Measurements from ENCODE around the gene ABCC6. TPM values are rescaled to one million over a fixed set of nuclear protein-coding genes. Genes with fewer than 3 reads are reported as not detected.
A peak's percentile ranks its signal among the peaks of the same experiment; 100 is the strongest.
"Not testable (repeated sequence)": the region's sequence is repeated elsewhere in the genome, so short reads cannot be mapped to it uniquely, and the experiment has no call there.

ABCC6 gene
- total RNA-seq, 3 donors from 2014 or later: not detected

- not testable (repeated sequence) for H3K4me3 Mint-ChIP-seq; ATAC-seq; H3K9me3 Mint-ChIP-seq; H3K4me1 Mint-ChIP-seq (ENCODE audit: low read depth); H3K27me3 Mint-ChIP-seq (ENCODE audit: low read depth); H3K36me3 Mint-ChIP-seq (ENCODE audit: insufficient read depth); DNase-seq
Measured at GRCh38 chr16:16207097-16207786, 16.1 kb downstream of the ABCC6 start.

- H3K27me3 Mint-ChIP-seq (ENCODE audit: low read depth); DNase-seq; H3K9me3 Mint-ChIP-seq; H3K4me1 Mint-ChIP-seq (ENCODE audit: low read depth); H3K36me3 Mint-ChIP-seq (ENCODE audit: insufficient read depth); ATAC-seq; H3K4me3 Mint-ChIP-seq: not testable (repeated sequence)
Measured at GRCh38 chr16:16205864-16206263, 17.4 kb downstream of the ABCC6 start.

DNA sequence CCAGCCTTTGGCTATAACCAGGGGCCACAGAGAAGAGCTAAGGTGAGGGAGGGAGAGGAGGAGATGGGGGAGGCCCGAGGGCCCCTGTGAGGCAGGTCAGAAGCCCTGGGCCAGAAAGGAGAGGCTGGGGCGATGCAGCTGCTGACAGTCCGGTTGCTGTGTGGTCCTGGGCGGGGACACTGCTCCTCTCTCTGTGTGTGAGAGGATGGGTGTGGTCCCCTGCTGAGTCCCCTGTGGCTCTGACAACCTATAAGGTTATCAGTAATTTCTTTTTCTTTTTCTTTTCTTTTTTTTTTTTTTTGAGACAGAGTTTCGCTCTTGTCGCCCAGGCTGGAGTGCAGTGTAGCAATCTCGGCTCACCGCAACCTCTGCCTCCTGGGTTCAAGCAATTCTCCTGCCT is 18.7 kb downstream of the ABCC6 start:
- ATAC-seq; H3K9me3 Mint-ChIP-seq; DNase-seq; H3K36me3 Mint-ChIP-seq (ENCODE audit: insufficient read depth); H3K4me3 Mint-ChIP-seq; H3K4me1 Mint-ChIP-seq (ENCODE audit: low read depth); H3K27me3 Mint-ChIP-seq (ENCODE audit: low read depth): not testable (repeated sequence)

GRCh38 chr16:16203494-16203893 is 19.8 kb downstream of the ABCC6 start:
- DNase-seq; H3K9me3 Mint-ChIP-seq; H3K4me3 Mint-ChIP-seq; H3K4me1 Mint-ChIP-seq (ENCODE audit: low read depth); H3K36me3 Mint-ChIP-seq (ENCODE audit: insufficient read depth); H3K27me3 Mint-ChIP-seq (ENCODE audit: low read depth); ATAC-seq: not testable (repeated sequence)

- H3K36me3 Mint-ChIP-seq (ENCODE audit: insufficient read depth); H3K4me1 Mint-ChIP-seq (ENCODE audit: low read depth); DNase-seq; H3K27me3 Mint-ChIP-seq (ENCODE audit: low read depth); H3K9me3 Mint-ChIP-seq; H3K4me3 Mint-ChIP-seq: not testable (repeated sequence)
- peak; percentile 58 to 62 for ATAC-seq
Measured at GRCh38 chr16:16202400-16203143, 20.7 kb downstream of the ABCC6 start.

DNA sequence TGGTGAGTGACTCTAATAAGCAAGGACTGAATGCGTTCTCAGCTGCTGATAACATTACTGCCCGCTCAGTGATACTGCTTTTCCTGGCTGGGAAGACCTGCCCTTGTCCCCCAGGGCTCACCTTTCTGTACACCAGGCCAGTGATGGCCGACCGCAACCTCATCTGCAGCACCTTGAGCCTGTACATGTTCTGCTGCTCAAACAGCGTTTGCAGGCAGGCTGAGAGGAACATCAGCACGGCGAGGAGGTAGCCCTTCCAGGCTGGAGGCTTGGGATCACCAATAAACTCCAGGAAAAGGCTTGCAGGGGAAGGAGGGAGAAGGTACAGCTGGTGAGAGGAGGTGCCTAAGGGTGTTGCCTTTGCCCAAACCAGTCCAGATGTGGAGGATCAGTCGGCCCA is 21.4 kb downstream of the ABCC6 start:
- H3K9me3 Mint-ChIP-seq: not testable (repeated sequence)

DNA sequence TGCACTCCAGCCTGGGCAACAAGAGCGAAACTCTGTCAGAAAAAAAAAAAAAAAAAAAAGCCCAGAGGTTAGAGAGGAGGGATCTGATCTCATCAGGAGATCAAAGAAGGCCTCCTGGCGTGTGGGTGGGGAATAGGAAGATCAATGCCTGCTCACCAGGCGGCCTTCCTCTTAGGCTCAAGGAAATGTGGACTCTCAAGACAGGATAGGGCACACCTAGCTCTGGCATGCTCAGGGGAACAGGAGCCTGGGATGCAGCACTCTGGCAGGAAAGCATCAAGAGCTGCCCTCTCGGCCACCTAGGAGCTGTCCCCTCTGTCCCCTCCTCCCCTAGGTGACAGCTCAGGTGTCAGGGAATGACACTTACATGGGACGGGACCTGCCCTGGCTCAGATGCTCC is 22.9 kb downstream of the ABCC6 start:
- not testable (repeated sequence) for H3K4me3 Mint-ChIP-seq; H3K9me3 Mint-ChIP-seq; H3K27me3 Mint-ChIP-seq (ENCODE audit: low read depth); ATAC-seq; H3K4me1 Mint-ChIP-seq (ENCODE audit: low read depth); DNase-seq; H3K36me3 Mint-ChIP-seq (ENCODE audit: insufficient read depth)

More for the DNA sequence above, 21.4 kb downstream of the ABCC6 start:
- DNase-seq; H3K27me3 Mint-ChIP-seq (ENCODE audit: low read depth); ATAC-seq; H3K4me3 Mint-ChIP-seq; H3K36me3 Mint-ChIP-seq (ENCODE audit: insufficient read depth); H3K4me1 Mint-ChIP-seq (ENCODE audit: low read depth): not testable (repeated sequence)

DNA sequence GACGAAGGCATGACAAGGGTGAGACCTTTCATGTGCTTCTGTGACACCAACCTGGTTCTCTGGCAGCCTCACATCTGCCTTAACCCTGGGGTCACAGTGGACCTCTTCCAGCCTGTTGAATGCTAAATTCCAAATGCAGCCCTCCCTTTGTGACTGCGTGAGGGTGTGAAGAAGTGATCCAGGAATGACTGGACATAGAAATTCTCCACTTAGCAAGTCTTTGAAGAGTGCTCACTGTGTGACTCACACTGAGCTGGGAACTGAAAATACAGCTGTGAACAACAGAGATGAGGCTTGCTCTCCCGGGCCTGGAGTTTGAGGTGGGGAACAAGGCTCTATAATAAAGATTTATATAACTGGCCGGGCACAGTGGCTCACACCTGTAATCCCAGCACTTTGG is 23.9 kb downstream of the ABCC6 start:
- not testable (repeated sequence) for DNase-seq; H3K4me1 Mint-ChIP-seq (ENCODE audit: low read depth); H3K36me3 Mint-ChIP-seq (ENCODE audit: insufficient read depth); H3K27me3 Mint-ChIP-seq (ENCODE audit: low read depth); H3K9me3 Mint-ChIP-seq; H3K4me3 Mint-ChIP-seq
- ATAC-seq: peak in 1 of 2 donors; percentile 59

GRCh38 chr16:16197966-16198365 is 25.3 kb downstream of the ABCC6 start:
- peaks cover 4% of the 10 kb centered on the region for H3K27me3 Mint-ChIP-seq (ENCODE audit: low read depth)
- peaks cover 2% of the 10 kb centered on the region for H3K4me1 Mint-ChIP-seq (ENCODE audit: low read depth)
- DNase-seq (no peak), ATAC-seq (no peak)
- no peaks in the 10 kb centered on the region for H3K9me3 Mint-ChIP-seq
- no peak overlapping the region for H3K4me3 Mint-ChIP-seq
- H3K36me3 Mint-ChIP-seq (ENCODE audit: insufficient read depth): no peaks in the 10 kb centered on the region

- Mint-ChIP-seq H3K4me1 (ENCODE audit: low read depth) (peaks cover 2% of the 10 kb centered on the region), H3K36me3 (ENCODE audit: insufficient read depth) (no peaks in the 10 kb centered on the region), H3K9me3 (no peaks in the 10 kb centered on the region), H3K4me3 (no peak overlapping the region), H3K27me3 (ENCODE audit: low read depth) (peaks cover 5% of the 10 kb centered on the region)
- ATAC-seq (no peak), DNase-seq (no peak)
Measured at GRCh38 chr16:16197331-16197730, 26.0 kb downstream of the ABCC6 start.

DNA sequence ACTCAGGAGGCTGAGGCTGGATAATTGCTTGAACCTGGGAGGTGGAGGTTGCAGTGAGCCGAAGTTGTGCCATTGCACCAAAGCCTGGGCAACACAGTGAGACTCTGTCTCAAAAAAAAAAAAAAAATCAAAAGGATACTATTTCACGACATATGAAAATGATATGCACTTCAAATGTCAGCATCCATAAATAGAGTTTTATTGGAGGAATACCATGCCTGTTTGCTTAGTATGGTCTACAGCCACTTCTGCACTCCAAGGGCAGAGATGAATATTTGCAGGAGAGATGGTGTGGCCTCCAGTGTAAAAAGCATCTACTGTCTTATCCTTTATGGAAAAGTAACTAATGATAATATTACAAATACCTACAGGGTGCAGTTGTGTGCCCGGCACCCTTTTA is 27.2 kb downstream of the ABCC6 start:
- Mint-ChIP-seq H3K36me3 (ENCODE audit: insufficient read depth) (no peaks in the 10 kb centered on the region), H3K9me3 (no peaks in the 10 kb centered on the region), H3K4me3 (no peak overlapping the region), H3K4me1 (ENCODE audit: low read depth) (peaks cover 2% of the 10 kb centered on the region), H3K27me3 (ENCODE audit: low read depth) (peaks cover 7% of the 10 kb centered on the region)
- DNase-seq (no peak), ATAC-seq (no peak)

DNA sequence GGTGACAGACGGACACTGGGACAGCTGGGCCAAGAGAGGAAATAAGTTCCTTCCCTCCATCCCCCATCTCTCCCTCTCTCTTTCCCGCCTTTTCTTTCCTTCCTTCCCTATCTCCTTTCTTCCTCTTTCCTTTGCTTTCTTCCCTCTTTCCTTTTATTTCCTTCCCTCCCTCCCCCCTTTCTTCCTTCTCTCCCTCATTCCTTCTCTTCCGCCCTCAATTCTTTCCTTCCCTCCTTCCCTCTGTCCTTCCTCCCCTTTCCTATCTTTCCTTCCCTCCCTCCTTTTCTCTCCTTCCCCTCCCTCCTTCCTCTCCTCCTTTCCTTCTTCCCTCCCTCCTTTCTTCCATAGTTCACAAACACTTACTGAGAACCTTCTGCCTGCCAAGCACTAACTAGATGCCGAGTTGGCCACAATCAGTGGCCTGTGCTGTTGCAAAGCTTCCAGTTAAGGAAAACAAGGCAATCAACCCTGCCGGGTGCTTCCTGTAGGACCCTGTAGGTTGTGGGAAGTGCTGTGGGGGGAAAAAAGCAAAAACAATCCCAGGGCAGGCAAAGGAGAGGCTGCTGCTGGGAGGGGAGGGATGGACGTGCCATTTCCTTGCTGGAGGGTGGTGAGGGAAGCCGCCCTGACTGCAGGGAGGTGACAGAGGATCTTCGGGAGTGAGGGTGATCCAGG is 31.7 kb downstream of the ABCC6 start:
- DNase-seq: no peak
- no peak for ATAC-seq
- Mint-ChIP-seq H3K36me3 (ENCODE audit: insufficient read depth) (no peaks in the 10 kb centered on the region), H3K4me1 (ENCODE audit: low read depth) (no peaks in the 10 kb centered on the region), H3K9me3 (no peaks in the 10 kb centered on the region), H3K4me3 (no peak overlapping the region), H3K27me3 (ENCODE audit: low read depth) (peaks cover 7% of the 10 kb centered on the region)

- not testable (repeated sequence) for H3K4me1 Mint-ChIP-seq (ENCODE audit: low read depth); ATAC-seq; H3K4me3 Mint-ChIP-seq; H3K27me3 Mint-ChIP-seq (ENCODE audit: low read depth); DNase-seq; H3K9me3 Mint-ChIP-seq; H3K36me3 Mint-ChIP-seq (ENCODE audit: insufficient read depth)
Measured at GRCh38 chr16:16190966-16191365, 32.3 kb downstream of the ABCC6 start.

DNA sequence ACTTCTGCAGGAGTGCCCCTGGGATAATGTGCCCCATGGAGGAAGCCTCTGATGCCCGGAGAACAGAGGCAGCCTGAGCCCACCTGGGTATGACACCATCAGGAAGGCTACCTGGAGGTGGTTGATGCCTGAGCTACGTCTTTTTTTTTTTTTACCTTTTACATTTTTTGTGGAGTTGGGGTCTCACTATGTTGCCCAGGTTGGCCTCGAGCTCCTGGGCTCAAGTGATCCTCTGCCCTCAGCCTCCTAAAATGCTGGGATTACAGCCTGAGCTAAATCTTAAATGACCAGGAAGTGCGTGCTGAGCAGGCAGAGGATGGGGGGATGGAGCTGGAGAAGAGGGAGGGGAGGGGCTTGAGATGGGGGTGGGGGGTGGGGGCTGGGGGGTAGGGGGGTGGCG is 32.7 kb downstream of the ABCC6 start:
- Mint-ChIP-seq H3K27me3 (ENCODE audit: low read depth) (peaks cover 5% of the 10 kb centered on the region), H3K9me3 (no peaks in the 10 kb centered on the region), H3K4me3 (no peak overlapping the region), H3K4me1 (ENCODE audit: low read depth) (no peaks in the 10 kb centered on the region), H3K36me3 (ENCODE audit: insufficient read depth) (no peaks in the 10 kb centered on the region)
- DNase-seq: no peak
- no peak for ATAC-seq

- H3K27me3 Mint-ChIP-seq (ENCODE audit: low read depth): peaks cover 3% of the 10 kb centered on the region
- H3K4me3 Mint-ChIP-seq: no peak overlapping the region
- no peaks in the 10 kb centered on the region for H3K9me3 Mint-ChIP-seq
- H3K36me3 Mint-ChIP-seq (ENCODE audit: insufficient read depth): no peaks in the 10 kb centered on the region
- ATAC-seq (no peak), DNase-seq (no peak)
- H3K4me1 Mint-ChIP-seq (ENCODE audit: low read depth): no peaks in the 10 kb centered on the region
Measured at GRCh38 chr16:16189842-16190241, 33.5 kb downstream of the ABCC6 start.
